Measurements from ENCODE around the gene CRABP2. TPM values are rescaled to one million over a fixed set of nuclear protein-coding genes. Genes with fewer than 3 reads are reported as not detected.

CRABP2 gene
- total and polyA plus RNA-seq, 2 donors (not counting 3 experiments of a cell fraction or from before 2014, with no cell fraction given): 0.32 to 1.0 TPM

DNA sequence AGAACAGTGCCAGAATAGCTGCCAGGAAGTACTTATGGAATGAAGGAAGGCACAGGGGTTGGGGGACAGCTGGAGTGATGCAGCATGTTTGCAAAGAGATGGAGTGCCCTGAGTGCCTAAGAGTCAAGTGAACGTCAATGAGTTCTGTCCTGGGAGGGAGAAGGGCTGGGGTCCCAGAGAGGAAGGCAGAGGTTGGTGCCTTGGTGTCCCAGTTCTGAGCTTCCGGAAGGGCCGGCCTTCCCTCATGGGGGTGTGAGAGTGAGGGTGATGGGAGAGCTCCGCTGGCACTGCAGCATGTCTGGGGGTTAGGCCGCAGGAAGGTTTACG, 45.8 kb downstream of the CRABP2 start:
- CTCF ChIA-PET: interaction anchor here (0.6 to 8.7 kb wide), 10 partner anchors 10 to 268 kb away, joined by 3 to 237 read pairs (median 6); partner anchors contain the start of genes HAPLN2 and NES
- Histone ChIP-seq H3K79me2 (ENCODE audit: control insufficient read depth, insufficient read depth, low read length) (no peaks in the 10 kb centered on the region), H3K4me1 (ENCODE audit: control insufficient read depth, extremely low read depth, insufficient read depth, low read length) (peaks cover 62% of the 10 kb centered on the region), H3K9me1 (replicated peaks; ENCODE audit: control insufficient read depth, extremely low read depth, insufficient read depth, low read length) (no peaks in the 10 kb centered on the region), H2AFZ (ENCODE audit: low read depth, low read length) (peak overlapping the region; percentile 22), H3K9me3 (replicated peaks; ENCODE audit: control insufficient read depth, insufficient read depth, low read length) (no peaks in the 10 kb centered on the region), H3K27me3 (ENCODE audit: control insufficient read depth in 2 of 2, insufficient read depth in 2 of 2, low read length in 2 of 2) (peaks cover 3 to 9% of the 10 kb centered on the region in 2 experiments), H3K9ac (replicated peaks; ENCODE audit: extremely low read depth, insufficient read depth, low read length) (peak overlapping the region; percentile 26), H3K27ac (ENCODE audit: insufficient read depth, low read depth, low read length) (peak overlapping the region; percentile 18), H4K20me1 (replicated peaks; ENCODE audit: control insufficient read depth, extremely low read depth, insufficient read depth, low read length) (no peaks in the 10 kb centered on the region), H3K36me3 (ENCODE audit: control insufficient read depth in 2 of 2, extremely low read depth in 1 of 2, insufficient read depth in 2 of 2, low read length in 2 of 2) (no peaks in the 10 kb centered on the region), H3K4me3 (replicated peaks in 1 of 3; ENCODE audit: insufficient read depth in 1 of 3, low read depth in 1 of 3, low read length in 3 of 3) (no peak overlapping the region), H3K4me2 (ENCODE audit: insufficient read depth, low read length) (peak overlapping the region; percentile 51)
- no peak for TF ChIP-seq FOS (IDR thresholded peaks at IDR 0.05; ENCODE audit: borderline replicate concordance, insufficient read depth, low read length)
- no peak for TF ChIP-seq MAX (IDR thresholded peaks at IDR 0.05; ENCODE audit: insufficient read depth, insufficient read length)
- no peak for TF ChIP-seq GATA2 (IDR thresholded peaks at IDR 0.05; ENCODE audit: insufficient read depth, insufficient read length, low read depth, low read length)
- TF ChIP-seq MYC (IDR thresholded peaks at IDR 0.05; ENCODE audit: low read depth, low read length): no peak
- TF ChIP-seq JUN (IDR thresholded peaks at IDR 0.05; ENCODE audit: borderline replicate concordance, insufficient read depth, insufficient read length, low read depth): no peak
- TF ChIP-seq POLR2AphosphoS5 (IDR thresholded peaks at IDR 0.05; ENCODE audit: insufficient read depth, low read depth, low read length): no peak
- no peak for TF ChIP-seq CTCF (IDR thresholded peaks at IDR 0.05; ENCODE audit: extremely low read depth in 1 of 2, insufficient read depth in 1 of 2, low read depth in 1 of 2, low read length in 2 of 2)
- intact Hi-C loops (cut with micrococcal nuclease) (no loop called here), dilution Hi-C loops (cut with MboI; ENCODE audit: extremely low pct_ligation_motif_present, low sequenced_read_pairs) (no loop called here)
- no peak for DNase-seq (ENCODE audit: low read depth, low spot score)
- no peak for FAIRE-seq
- POLR2A ChIA-PET: interaction anchor here (4.5 kb wide), 1 partner anchor 17 kb away, joined by 32 read pairs; the partner anchor contains the start of gene NES
- no TSS peak for BruUV-seq (replicated peaks)

Measured in endothelial cell of umbilical vein (primary cell).